Mammary epithelial cell (primary cell): ENCODE measurements around the gene RPS28.

Experiments
- EZH2 ChIP-seq: IDR thresholded peaks from 2 replicates; pipeline ENCODE4 v1.6.1; 2012; ENCODE audit warnings: low read length, inconsistent platforms, borderline replicate concordance
- TF ChIP-seq, protein P1 (sequence below), 2 donors: IDR thresholded peaks in 1 of 2; conservative IDR thresholded peaks in 1 of 2; 2 replicates each; pipeline ENCODE4 v1.5.1; 2011 to 2012; ENCODE audit warnings: inconsistent platforms in 2 of 2, low read length in 2 of 2, mild to moderate bottlenecking in 2 of 2, control low read depth in 1 of 2, low read depth in 1 of 2; ENCODE audit not compliant: insufficient read depth in 1 of 2; ENCODE audit errors: extremely low read depth in 1 of 2

DNA sequence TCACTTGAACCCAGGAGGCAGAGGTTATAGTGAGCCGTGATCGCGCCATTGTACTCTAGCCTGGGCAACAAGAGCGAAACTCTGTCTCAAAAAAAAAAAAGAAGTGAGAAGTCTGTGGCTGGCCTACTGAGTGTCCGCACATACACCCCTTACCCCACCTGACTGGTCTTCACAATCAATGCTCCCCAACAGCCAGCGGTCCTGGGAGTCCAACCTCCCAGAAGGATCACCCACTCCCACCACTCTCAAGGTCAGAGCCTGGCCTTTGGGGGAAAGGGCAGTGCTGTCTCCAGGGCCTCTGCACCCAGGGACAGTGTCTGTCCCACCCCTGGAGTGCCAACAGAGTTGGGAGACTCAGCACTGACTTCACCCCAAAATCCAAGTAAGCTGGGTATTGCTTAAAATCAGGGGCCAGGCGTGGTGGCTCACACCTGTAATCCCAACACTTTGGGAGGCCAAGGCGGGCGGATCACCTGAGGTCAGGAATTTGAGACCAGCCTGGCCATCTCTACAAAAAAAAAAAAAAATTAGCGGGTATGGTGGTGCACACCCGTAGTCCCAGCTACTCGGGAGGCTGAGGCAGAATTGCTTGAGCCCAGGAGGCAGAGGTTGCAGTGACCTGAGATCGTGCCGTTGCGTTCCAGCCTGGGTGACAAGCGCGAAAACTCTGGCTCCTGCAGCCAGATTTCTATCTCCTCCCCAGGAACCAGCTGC lies 10.8 kb upstream of the RPS28 start:
- TF ChIP-seq, protein P1, sequence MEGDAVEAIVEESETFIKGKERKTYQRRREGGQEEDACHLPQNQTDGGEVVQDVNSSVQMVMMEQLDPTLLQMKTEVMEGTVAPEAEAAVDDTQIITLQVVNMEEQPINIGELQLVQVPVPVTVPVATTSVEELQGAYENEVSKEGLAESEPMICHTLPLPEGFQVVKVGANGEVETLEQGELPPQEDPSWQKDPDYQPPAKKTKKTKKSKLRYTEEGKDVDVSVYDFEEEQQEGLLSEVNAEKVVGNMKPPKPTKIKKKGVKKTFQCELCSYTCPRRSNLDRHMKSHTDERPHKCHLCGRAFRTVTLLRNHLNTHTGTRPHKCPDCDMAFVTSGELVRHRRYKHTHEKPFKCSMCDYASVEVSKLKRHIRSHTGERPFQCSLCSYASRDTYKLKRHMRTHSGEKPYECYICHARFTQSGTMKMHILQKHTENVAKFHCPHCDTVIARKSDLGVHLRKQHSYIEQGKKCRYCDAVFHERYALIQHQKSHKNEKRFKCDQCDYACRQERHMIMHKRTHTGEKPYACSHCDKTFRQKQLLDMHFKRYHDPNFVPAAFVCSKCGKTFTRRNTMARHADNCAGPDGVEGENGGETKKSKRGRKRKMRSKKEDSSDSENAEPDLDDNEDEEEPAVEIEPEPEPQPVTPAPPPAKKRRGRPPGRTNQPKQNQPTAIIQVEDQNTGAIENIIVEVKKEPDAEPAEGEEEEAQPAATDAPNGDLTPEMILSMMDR (conservative IDR thresholded peaks at IDR 0.05 in 1 of 2, IDR thresholded peaks at IDR 0.05 in 1 of 2; ENCODE audit: extremely low read depth in 1 of 2, insufficient read depth in 1 of 2, low read depth in 1 of 2, low read length in 2 of 2), result no peak
- TF ChIP-seq EZH2, result no peak
